Measurements from ENCODE around the gene DIP2C. TPM values are rescaled to one million over a fixed set of nuclear protein-coding genes. Genes with fewer than 3 reads are reported as not detected.

The DIP2C gene
- total RNA-seq, 4 donors from 2014 or later = 8.4 to 22.7 (median 16.8) TPM

- H3K4me3 ChIP-seq = no peak overlapping the region
- no peaks in the 10 kb centered on the region for H3K27me3 ChIP-seq
- no peak overlapping the region for H3K27ac ChIP-seq
- H3K4me1 ChIP-seq = no peaks in the 10 kb centered on the region
- DNase-seq = no peak
- no peaks in the 10 kb centered on the region for H3K9me3 ChIP-seq
- TF ChIP-seq POLR2A (IDR thresholded peaks at IDR 0.05) (no peak), CTCF (IDR thresholded peaks at IDR 0.05) (no peak)
- no peaks in the 10 kb centered on the region for H3K36me3 ChIP-seq
These were observed 169.6 kb downstream of the DIP2C start for GRCh38 chr10:519716-520401.

GRCh38 chr10:519055-519715 is 170.3 kb downstream of the DIP2C start:
- no peaks in the 10 kb centered on the region for H3K27me3 ChIP-seq
- H3K4me1 ChIP-seq = peaks cover 0 to 6% (median 0%) of the 10 kb centered on the region in 4 donors
- no peak overlapping the region for H3K27ac ChIP-seq
- DNase-seq = peak in 1 of 3 donors; percentile 40
- H3K4me3 ChIP-seq = no peak overlapping the region
- no peaks in the 10 kb centered on the region for H3K36me3 ChIP-seq
- H3K9me3 ChIP-seq = no peaks in the 10 kb centered on the region
- TF ChIP-seq CTCF (IDR thresholded peaks at IDR 0.05) (no peak), POLR2A (IDR thresholded peaks at IDR 0.05) (no peak)

GRCh38 chr10:517872-518475 is 171.5 kb downstream of the DIP2C start:
- peak in 1 of 3 donors; percentile 41 for DNase-seq

GRCh38 chr10:517241-517830 is 172.1 kb downstream of the DIP2C start:
- no peaks in the 10 kb centered on the region for H3K36me3 ChIP-seq
- H3K27ac ChIP-seq = peak overlapping the region in 1 of 4 donors; percentile 17
- peaks cover 0 to 12% (median 0%) of the 10 kb centered on the region in 4 donors for H3K4me1 ChIP-seq
- no peak for TF ChIP-seq POLR2A (IDR thresholded peaks at IDR 0.05)
- TF ChIP-seq CTCF (IDR thresholded peaks at IDR 0.05) = no peak
- H3K27me3 ChIP-seq = no peaks in the 10 kb centered on the region
- no peak overlapping the region for H3K4me3 ChIP-seq
- DNase-seq = peak in 1 of 3 donors; percentile 14
- H3K9me3 ChIP-seq = no peaks in the 10 kb centered on the region

More at GRCh38 chr10:517872-518475, 171.5 kb downstream of the DIP2C start:
- TF ChIP-seq CTCF (IDR thresholded peaks at IDR 0.05) = no peak
- no peak for TF ChIP-seq POLR2A (IDR thresholded peaks at IDR 0.05)
- Histone ChIP-seq H3K36me3 (no peaks in the 10 kb centered on the region), H3K9me3 (no peaks in the 10 kb centered on the region), H3K4me1 (peaks cover 0 to 12% (median 0%) of the 10 kb centered on the region in 4 donors), H3K27me3 (no peaks in the 10 kb centered on the region), H3K27ac (no peak overlapping the region), H3K4me3 (no peak overlapping the region)

- DNase-seq = peak in 2 of 3 donors; percentile 19 to 26
- Histone ChIP-seq H3K36me3 (no peaks in the 10 kb centered on the region), H3K9me3 (no peaks in the 10 kb centered on the region), H3K27me3 (no peaks in the 10 kb centered on the region), H3K4me3 (no peak overlapping the region), H3K27ac (peak overlapping the region in 1 of 4 donors; percentile 17), H3K4me1 (peaks cover 0 to 18% (median 0%) of the 10 kb centered on the region in 4 donors)
- TF ChIP-seq CTCF (IDR thresholded peaks at IDR 0.05) (no peak), POLR2A (IDR thresholded peaks at IDR 0.05) (no peak)
These were observed 172.7 kb downstream of the DIP2C start for GRCh38 chr10:516764-517163.
